B cell (primary cell): ENCODE data around the gene FAM43A. TPM values are rescaled to one million over a fixed set of nuclear protein-coding genes. Genes with fewer than 3 reads are reported as not detected.

Experiments used
- ATAC-seq: fragments of 200-7000 bp; cut with Tn5 transposase; one replicate; pipeline ENCODE4 v1.10.0; 2021; ENCODE audit warnings: low read depth, mild to moderate bottlenecking, moderate number of reproducible peaks, moderate library complexity
- CTCF ChIA-PET: fragments of 350-600 bp; sonication (Branson Sonifier 250); formaldehyde crosslinking; loops from one replicate; lab custom pipeline; 2021; ENCODE audit warnings: antibody characterized with exemption, inconsistent platforms; lab: Charles Lee
- POLR2A ChIA-PET: fragments of 350-600 bp; sonication (Branson Sonifier 250); formaldehyde crosslinking; loops from one replicate; lab custom pipeline; 2021; ENCODE audit warnings: antibody characterized with exemption; lab: Charles Lee
- DNase-seq: peaks from one replicate; pipeline ENCODE4 v3.0.0; 2013
- H2AFZ ChIP-seq: 2 replicates; pipeline ENCODE4 v1.6.1; 2012; ENCODE audit warnings: mild to moderate bottlenecking, low read depth, low read length; ENCODE audit not compliant: insufficient read depth, poor library complexity, severe bottlenecking
- H3K27ac ChIP-seq, 2 donors: 1 replicate in 1 of 2; 2 replicates in 1 of 2; pipeline ENCODE4 v1.5.1; 2012 to 2013; ENCODE audit warnings: low read length in 2 of 2, mild to moderate bottlenecking in 2 of 2, moderate library complexity in 1 of 2
- H3K27me3 ChIP-seq, 4 experiments: fragments of 200-600 bp in 1 of 4; sonication (generic) in 1 of 4; replicated peaks in 1 of 4; 1 replicate in 2 of 4; 2 replicates in 2 of 4; pipeline versions ENCODE4 v1.6.1 to v1.7.0; 2013 to 2016; ENCODE audit warnings: low read length in 3 of 4, mild to moderate bottlenecking in 2 of 4, mixed read lengths in 1 of 4, moderate library complexity in 1 of 4; ENCODE audit not compliant: insufficient read depth in 4 of 4, control insufficient read depth in 3 of 4; ENCODE audit errors: control extremely low read depth in 1 of 4
- H3K36me3 ChIP-seq, 2 experiments: replicated peaks in 1 of 2; 1 replicate in 1 of 2; 2 replicates in 1 of 2; pipeline versions ENCODE4 v1.6.1 to v1.7.1; 2013; ENCODE audit warnings: low read length in 1 of 2; ENCODE audit not compliant: insufficient read depth in 2 of 2, control insufficient read depth in 1 of 2; ENCODE audit errors: control extremely low read depth in 1 of 2, extremely low read depth in 1 of 2
- H3K4me1 ChIP-seq, 2 donors: fragments of 200-600 bp in 1 of 2; sonication (generic) in 1 of 2; 1 replicate in 1 of 2; 2 replicates in 1 of 2; pipeline versions ENCODE4 v1.5.1 to v1.6.1; 2013 to 2017; ENCODE audit warnings: low read length in 2 of 2; ENCODE audit not compliant: control insufficient read depth in 2 of 2, insufficient read depth in 2 of 2
- H3K4me2 ChIP-seq: replicated peaks from 2 replicates; pipeline ENCODE3; 2012; ENCODE audit warnings: mild to moderate bottlenecking, low read depth, low read length; ENCODE audit not compliant: poor library complexity, severe bottlenecking
- H3K4me3 ChIP-seq, 5 experiments: fragments of 200-600 bp in 1 of 5; sonication (generic) in 1 of 5; 1 replicate in 3 of 5; 2 replicates in 2 of 5; pipeline versions ENCODE4 v1.5.1 to v1.7.0; 2011 to 2016; ENCODE audit warnings: low read length in 4 of 5, mild to moderate bottlenecking in 4 of 5, low read depth in 2 of 5, control low read depth in 1 of 5, moderate library complexity in 1 of 5; ENCODE audit not compliant: insufficient read depth in 1 of 5; ENCODE audit errors: control extremely low read depth in 1 of 5, extremely low read depth in 1 of 5
- H3K79me2 ChIP-seq: fragments of 200-600 bp; sonication (generic); one replicate; pipeline ENCODE4 v1.6.0; 2016; ENCODE audit warnings: low read length; ENCODE audit not compliant: control insufficient read depth, insufficient read depth
- H3K9ac ChIP-seq: fragments of 200-600 bp; sonication (generic); 2 replicates; pipeline ENCODE4 v1.6.1; 2017; ENCODE audit warnings: mild to moderate bottlenecking, low read length, moderate library complexity
- H3K9me3 ChIP-seq, 3 donors: one replicate each; pipeline versions ENCODE4 v1.6.1 to v1.7.1; 2013; ENCODE audit warnings: low read length in 2 of 3; ENCODE audit not compliant: control insufficient read depth in 2 of 3, insufficient read depth in 1 of 3; ENCODE audit errors: control extremely low read depth in 1 of 3
- H4K20me1 ChIP-seq: 2 replicates; pipeline ENCODE4 v1.6.0; 2012; ENCODE audit warnings: mild to moderate bottlenecking, low read length; ENCODE audit not compliant: insufficient read depth, control insufficient read depth, poor library complexity, severe bottlenecking
- H3K27ac Mint-ChIP-seq: one replicate; pipeline ENCODE4 v1.8.0; 2021; ENCODE audit warnings: mixed read lengths
- H3K27me3 Mint-ChIP-seq: one replicate; pipeline ENCODE4 v1.8.0; 2021; ENCODE audit warnings: mixed read lengths
- H3K4me1 Mint-ChIP-seq: one replicate; pipeline ENCODE4 v1.8.0; 2021; ENCODE audit warnings: mixed read lengths
- H3K4me3 Mint-ChIP-seq: one replicate; pipeline ENCODE4 v1.8.0; 2021; ENCODE audit warnings: mixed read lengths
- H3K9me3 Mint-ChIP-seq: one replicate; pipeline ENCODE4 v1.8.0; 2022; ENCODE audit warnings: mixed read lengths; ENCODE audit not compliant: insufficient read depth
- CTCF ChIP-seq: fragments of 200-600 bp; IDR thresholded peaks from one replicate; pipeline ENCODE4 v1.8.0; 2022; ENCODE audit warnings: antibody characterized with exemption, mild to moderate bottlenecking
- EZH2 ChIP-seq: IDR thresholded peaks from 2 replicates; pipeline ENCODE4 v1.6.1; 2012; ENCODE audit warnings: borderline replicate concordance, low read depth, mild to moderate bottlenecking, moderate library complexity, low read length; ENCODE audit not compliant: insufficient read depth, poor library complexity, severe bottlenecking
- WGBS: methylation state at CpG from one replicate; pipeline ENCODE4 v1.1.5; 2013; ENCODE audit warnings: missing lambda C conversion rate; ENCODE audit not compliant: insufficient coverage; 5-methylcytosine and 5-hydroxymethylcytosine counted together
- intact Hi-C: fragments of 100-400 bp; cut with micrococcal nuclease; formaldehyde crosslinking; loops from one replicate; pipeline ENCODE4 v1.10.0; 2022
- polyA plus RNA-seq: library from polyadenylated mRNA; depleted of rRNA; stranded (reverse); fragments of >200 nt; gene quantifications from 2 replicates; pipeline ENCODE4 v1.2.3, GENCODE V29; 2012
- total RNA-seq, 2 donors: library from RNA; stranded (reverse); fragments of 120-200 nt in 1 of 2; gene quantifications; 1 replicate in 1 of 2; 2 replicates in 1 of 2; pipeline versions ENCODE4 v1.2.3 to v1.2.4, GENCODE V29; 2013 to 2022

The FAM43A gene
- total and polyA plus RNA-seq, 2 donors (not counting 1 experiment from before 2014, with no cell fraction given) = 17.1 to 78.6 TPM

GRCh38 chr3:194682694-194683310, 2.9 kb upstream of the FAM43A start:
- peaks cover 0 to 5% (median 0%) of the 10 kb centered on the region in 3 donors for H3K9me3 ChIP-seq
- no peak overlapping the region for H3K9ac ChIP-seq
- H3K27me3 ChIP-seq = no peaks in the 10 kb centered on the region
- TF ChIP-seq EZH2 = no peak
- peak; percentile 90 for TF ChIP-seq CTCF
- H3K79me2 ChIP-seq = peaks cover 42% of the 10 kb centered on the region
- peaks cover 0 to 5% of the 10 kb centered on the region in 2 experiments for H3K36me3 ChIP-seq
- ChIA-PET CTCF (interaction anchor here (0.6 to 13.4 kb wide), 84 partner anchors 9 to 859 kb away, joined by 3 to 231 read pairs (median 4); partner anchors contain the start of genes LSG1 and XXYLT1), POLR2A (interaction anchor here (0.7 to 1.4 kb wide), 7 partner anchors 8 to 861 kb away, joined by 3 to 9 read pairs (median 4); partner anchors contain the start of genes LSG1, PPP1R2 and XXYLT1)
- no peak overlapping the region for H3K4me3 ChIP-seq
- no peak overlapping the region for H3K27ac ChIP-seq
- intact Hi-C loops = loop anchor here (1.0 to 10.0 kb wide), 7 partner anchors 11 to 588 kb away; partner anchors contain the start of genes LSG1 and XXYLT1
- WGBS = 55% methylated on average over 14 of the region's 14 CpGs
- H3K9me3 Mint-ChIP-seq = no peaks in the 10 kb centered on the region
- peak overlapping the region; percentile 26 for H3K27ac Mint-ChIP-seq
- peak overlapping the region; percentile 29 for H2AFZ ChIP-seq
- H3K4me3 Mint-ChIP-seq = peak overlapping the region; percentile 23
- H3K27me3 Mint-ChIP-seq = no peaks in the 10 kb centered on the region
- H3K4me2 ChIP-seq = peak overlapping the region; percentile 46
- ATAC-seq (peak; percentile 37), DNase-seq (peak; percentile 87)
- peaks cover 43% of the 10 kb centered on the region for H3K4me1 Mint-ChIP-seq
- peaks cover 19% of the 10 kb centered on the region for H4K20me1 ChIP-seq
- H3K4me1 ChIP-seq = peaks cover 15 to 29% of the 10 kb centered on the region in 2 donors

GRCh38 chr3:194683380-194683779, 2.3 kb upstream of the FAM43A start:
- H3K4me1 Mint-ChIP-seq = peaks cover 45% of the 10 kb centered on the region
- TF ChIP-seq CTCF = no peak
- no peak for TF ChIP-seq EZH2
- H3K4me1 ChIP-seq = peaks cover 16 to 33% of the 10 kb centered on the region in 2 donors
- ATAC-seq = no peak
- H3K79me2 ChIP-seq = peaks cover 42% of the 10 kb centered on the region
- no peak overlapping the region for H3K27ac ChIP-seq
- H3K4me3 Mint-ChIP-seq = no peak overlapping the region
- no peaks in the 10 kb centered on the region for H3K27me3 Mint-ChIP-seq
- H3K9ac ChIP-seq = no peak overlapping the region
- H3K27me3 ChIP-seq = no peaks in the 10 kb centered on the region
- no peak overlapping the region for H3K4me2 ChIP-seq
- peaks cover 22% of the 10 kb centered on the region for H4K20me1 ChIP-seq
- H2AFZ ChIP-seq = no peak overlapping the region
- H3K9me3 Mint-ChIP-seq = no peaks in the 10 kb centered on the region
- 100% methylated on average over 1 of the region's 2 CpGs for WGBS
- CTCF ChIA-PET = interaction anchor here (0.9 to 13.4 kb wide), 46 partner anchors 8 to 588 kb away, joined by 3 to 231 read pairs (median 8); partner anchors contain the start of genes LSG1 and XXYLT1
- peak overlapping the region; percentile 32 for H3K27ac Mint-ChIP-seq
- POLR2A ChIA-PET = interaction anchor here (0.8 to 1.4 kb wide), 3 partner anchors 11 to 578 kb away, joined by 3 to 9 read pairs (median 5); partner anchors contain the start of gene LSG1
- intact Hi-C loops = loop anchor here (10.0 kb wide), 1 partner anchor 191 kb away; no protein-coding TSS in a partner anchor
- H3K9me3 ChIP-seq = peaks cover 0 to 5% (median 0%) of the 10 kb centered on the region in 3 donors
- peaks cover 0 to 5% of the 10 kb centered on the region in 2 experiments for H3K36me3 ChIP-seq
- no peak for DNase-seq
- no peak overlapping the region for H3K4me3 ChIP-seq
